Activated naive CD8-positive, alpha-beta T cell treated with anti-CD3 and anti-CD28 coated beads, Interleukin-2, amount 50 U/mL, for 16 hours (primary cell): ENCODE data around the gene DNPH1.

Source experiments
- DNase-seq: peaks from one replicate; pipeline ENCODE4 v3.0.0-alpha.2; 2020; ENCODE audit warnings: low read depth, low spot score

The DNPH1 gene, protein sequence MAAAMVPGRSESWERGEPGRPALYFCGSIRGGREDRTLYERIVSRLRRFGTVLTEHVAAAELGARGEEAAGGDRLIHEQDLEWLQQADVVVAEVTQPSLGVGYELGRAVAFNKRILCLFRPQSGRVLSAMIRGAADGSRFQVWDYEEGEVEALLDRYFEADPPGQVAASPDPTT

DNA sequence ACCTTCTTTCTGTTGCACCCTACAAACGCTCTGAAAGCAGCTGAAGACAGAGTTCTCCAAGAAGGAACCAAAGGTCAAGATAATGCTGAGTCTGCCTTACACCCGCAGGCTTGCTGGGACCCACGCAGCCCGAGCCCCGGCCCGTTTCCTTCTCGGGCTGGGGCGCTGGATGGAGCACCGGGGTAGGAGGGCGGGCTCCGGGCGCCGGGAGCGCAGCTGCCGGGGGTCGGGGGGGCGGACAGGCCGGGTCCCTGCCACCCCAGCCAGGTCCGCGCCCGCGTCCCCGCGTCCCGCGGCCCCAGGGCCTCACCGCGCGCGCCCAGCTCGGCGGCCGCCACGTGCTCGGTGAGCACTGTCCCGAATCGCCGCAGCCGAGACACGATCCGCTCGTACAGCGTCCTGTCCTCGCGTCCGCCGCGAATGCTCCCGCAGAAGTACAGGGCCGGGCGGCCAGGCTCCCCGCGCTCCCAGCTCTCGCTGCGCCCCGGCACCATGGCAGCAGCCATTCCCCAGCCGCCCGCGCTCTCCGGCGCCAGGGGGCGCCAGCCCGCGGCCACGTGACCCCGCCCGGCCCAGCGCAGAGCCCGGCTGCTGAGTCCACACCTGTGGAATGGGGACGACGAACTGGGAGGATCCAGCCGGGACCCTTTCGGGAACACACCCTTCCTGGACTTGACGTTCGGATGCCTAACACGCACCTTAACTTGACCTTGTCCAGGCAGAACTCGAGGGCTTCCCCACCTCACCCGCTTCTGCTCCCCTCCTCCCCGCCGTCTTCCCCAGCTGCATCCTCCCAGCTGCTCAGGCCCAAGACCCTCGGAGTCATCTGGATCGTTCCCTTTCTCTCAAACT lies at the start of gene DNPH1:
Gene DNPH1 (minus strand): TSS at position 531 of the 852 bp plus-strand sequence. CDS start 25 bp downstream, at position 506.
- peak; percentile 51 for DNase-seq

DNA sequence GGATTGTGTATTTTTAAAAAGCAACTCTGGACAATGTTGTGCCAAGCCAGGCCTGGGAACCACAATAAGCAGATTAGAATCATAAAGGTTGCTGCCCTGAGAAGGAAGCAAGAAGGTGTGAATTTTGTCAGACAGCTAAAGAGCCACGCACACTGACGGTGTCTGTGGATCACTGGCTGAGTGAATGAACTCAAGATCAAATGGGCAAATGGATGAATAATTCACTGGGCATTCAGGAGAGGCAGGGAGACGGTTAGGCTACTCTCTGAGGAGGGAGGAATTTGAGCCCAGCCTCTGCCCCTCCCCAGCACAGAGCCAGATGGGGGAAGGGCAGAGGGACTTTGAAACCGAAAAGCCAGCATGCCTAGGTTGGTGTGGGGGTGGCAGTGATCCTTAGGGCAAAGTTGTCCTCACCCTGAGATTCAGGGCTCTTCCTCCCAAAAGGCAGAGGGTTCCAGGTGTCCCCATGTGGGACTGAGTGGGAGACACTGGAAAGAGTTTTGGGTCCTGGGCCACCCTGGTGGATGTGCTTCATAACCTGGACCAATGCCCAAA lies 49.3 kb upstream of the DNPH1 start:
- no peak for DNase-seq

DNA sequence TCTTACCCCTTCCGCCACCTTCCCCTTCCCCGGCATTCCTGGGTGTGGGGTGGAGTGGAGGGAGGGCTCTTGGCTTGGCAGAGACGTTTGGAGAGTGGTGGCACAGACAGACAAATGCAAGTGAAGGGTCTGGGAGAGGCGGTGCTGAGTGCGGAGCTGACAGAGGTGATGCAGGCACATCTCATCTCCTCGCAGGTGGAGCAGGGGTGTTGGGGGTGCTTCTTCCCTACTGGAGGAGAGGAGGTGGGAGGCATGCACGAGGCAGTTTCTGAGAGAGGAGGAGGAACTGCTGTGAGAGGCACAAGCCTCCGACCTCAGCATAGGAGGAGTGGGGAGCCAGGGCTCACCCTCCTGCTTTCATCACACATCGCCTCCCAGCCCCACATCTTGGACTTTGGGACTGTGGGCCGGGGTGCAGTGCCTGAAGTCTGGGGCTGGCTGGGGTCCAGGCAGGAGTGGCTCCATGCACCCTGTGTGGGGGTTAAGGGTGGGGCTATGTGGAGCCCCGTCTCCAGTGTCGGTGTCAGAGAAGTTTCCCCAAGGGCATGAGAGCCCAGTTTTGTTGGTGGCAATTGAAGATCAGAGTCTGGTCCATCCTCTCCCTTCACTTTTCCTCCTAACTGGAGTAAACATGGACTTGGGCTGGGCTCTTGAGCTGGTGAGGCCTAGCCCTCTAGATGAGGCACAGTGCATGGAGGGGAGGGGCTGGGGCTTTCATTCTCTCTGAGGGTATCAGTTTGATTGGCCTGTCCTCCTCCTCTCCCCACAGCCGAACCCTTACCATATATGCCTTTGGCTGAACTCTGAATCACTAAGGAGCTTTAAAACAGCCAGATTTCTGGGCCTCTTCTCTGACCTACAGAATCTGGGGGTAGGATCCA lies 48.6 kb upstream of the DNPH1 start:
- DNase-seq: no peak

DNA sequence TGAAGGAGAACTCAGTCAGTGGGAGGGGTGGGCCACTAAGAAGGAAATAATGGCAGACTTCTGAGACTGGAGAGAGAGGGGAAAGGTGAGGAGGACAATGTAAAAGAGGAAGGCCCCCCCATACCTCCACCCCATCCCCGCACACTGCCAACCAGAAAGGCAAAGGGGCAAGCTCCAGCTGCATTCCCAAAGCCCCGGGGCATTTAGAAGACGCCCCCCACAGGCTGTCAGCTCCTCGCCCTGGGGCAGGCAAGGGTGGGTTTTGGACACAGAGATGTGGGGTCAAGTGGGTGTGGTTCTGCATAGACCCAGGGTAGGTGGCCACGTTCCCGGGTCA lies 48.0 kb upstream of the DNPH1 start:
- no peak for DNase-seq

DNA sequence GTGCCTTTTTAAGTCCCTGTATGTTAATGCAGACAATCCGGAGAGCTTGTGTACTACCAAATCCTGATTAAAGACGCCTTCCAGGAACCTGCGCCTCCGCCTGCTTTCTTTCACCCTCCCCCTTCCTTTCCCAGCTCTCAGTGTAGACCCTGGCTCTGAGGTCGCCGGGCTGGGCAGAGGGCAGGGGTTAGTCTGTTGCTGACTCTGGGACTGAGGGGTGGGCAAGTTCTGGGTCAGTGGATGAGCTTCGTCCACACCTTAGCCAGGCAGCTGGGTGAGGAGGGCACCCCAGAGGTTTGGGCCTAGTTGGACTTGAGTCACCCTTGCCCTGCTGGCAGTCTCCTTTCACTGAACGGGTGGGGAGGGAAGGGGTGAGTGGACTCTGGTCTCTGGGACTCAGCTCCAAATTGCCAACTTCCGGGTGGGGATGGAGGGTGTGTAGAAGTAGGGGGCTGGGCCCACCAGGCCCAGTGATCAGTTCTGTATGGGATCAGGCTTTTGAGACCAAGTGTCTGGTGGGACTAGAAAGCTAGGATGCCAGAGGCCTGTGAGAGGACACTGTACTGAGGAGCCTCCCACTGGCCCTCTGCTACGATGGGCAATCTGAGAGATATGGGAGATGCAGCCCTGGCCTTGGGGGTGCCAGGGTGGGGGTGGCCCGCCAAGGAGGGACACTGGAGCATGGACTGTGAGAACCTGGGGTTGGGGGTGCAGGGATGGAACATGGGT lies 47.5 kb upstream of the DNPH1 start:
- DNase-seq: no peak

DNA sequence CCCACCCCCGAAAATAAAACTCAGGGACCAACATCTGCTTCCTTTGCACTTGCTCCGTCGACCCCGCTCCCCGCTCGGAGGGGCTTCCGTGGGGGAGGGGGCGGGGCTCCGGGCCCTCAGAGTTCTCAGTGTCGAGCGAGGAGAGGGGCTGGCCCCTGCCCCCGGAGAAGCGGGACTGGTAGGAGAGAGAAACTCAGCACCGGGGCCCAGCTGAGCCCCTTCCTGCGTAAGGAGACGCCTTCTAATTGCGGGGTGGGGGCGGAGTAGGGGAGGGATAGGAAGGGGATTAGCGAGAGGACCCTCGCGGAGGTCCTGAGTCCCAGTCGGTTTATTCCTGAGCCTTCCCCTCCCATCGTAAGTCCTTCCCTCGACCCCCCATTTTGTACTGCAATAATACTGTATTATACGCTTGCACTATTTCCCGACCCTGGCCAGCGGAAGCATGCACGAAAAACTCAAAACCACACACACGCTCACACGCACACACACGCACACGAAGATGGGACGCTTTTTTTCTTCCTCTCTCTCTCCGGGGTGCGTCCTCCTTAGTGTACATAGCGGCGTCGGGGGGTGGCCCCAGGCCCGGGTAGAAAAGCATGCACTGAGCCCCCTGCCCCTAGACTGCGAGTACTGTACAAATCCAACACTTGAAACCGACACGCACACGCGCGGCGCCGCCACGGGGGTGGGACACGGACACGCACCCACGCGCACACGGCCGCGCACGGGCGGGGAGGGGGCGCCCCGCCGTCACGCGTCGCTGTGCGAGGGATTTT lies 46.7 kb upstream of the DNPH1 start:
- no peak for DNase-seq

DNA sequence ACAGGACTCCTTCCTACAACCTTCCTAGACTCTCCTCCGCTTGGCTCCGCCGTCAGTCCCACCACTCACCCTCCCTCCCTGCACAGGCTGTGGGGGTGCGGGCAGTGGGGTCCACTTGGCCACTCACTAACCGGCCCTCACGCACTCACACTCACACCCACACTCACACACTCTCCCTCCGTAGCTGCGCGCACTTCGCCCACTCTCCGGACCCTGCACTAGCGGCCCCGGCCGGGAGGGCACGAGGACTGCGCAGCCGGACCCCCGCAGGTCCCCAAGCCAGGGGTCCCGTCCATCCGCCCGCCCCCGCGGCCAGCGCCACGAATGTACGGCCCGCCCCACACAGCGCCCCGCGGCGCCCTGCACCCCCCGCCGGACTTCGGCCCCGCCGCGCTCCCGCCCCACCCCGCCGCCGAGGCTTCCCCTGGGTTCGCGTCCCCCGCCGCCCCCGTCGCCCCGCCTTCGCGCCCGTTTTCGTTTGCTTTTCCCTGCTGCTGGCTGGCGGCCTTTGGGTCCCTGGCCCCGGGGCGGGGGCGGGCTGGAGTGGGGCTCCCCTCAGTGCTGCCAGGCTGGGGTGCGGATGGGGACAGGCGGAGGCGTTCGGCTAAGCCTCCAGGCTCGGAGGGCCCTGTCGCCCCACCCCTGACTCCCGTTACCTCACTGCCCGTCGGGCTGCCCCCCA lies 45.8 kb upstream of the DNPH1 start:
- no peak for DNase-seq

DNA sequence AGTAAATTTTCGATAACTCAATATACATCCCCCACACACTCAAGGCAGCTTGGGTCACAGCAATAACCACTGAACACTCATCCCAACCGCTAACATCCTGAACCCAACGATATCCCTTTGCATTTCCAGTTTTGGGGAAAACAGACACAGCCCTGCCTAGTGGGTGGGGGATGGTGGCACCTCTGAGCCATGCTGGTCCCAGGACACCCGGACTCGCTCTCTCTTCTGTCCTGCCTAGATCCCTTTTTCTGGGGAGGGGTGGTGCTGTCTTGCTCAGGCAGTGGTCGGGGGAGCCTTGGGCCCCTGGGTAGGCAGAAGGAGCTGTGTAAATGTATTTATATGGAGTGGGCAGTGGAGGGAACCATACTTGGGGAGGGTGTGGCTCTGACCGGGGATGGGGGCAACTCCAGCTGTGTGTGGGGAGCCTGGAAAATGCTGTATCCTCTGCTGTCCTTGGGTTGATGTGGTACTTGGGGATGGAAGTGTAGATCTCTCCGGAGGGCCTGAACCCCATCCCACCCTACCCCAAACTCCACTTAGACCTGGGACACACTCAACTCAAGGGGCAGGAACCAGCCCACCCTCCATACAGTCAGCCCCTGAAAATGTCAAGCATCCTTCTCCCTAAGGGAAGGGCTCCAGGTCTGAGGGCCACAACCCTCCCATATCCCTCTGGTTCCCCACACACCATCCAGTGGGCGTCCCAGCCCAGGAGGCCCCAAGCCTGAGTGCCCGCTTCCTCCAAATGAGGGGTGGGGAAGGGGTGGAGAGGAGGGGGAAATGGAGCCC lies 45.0 kb upstream of the DNPH1 start:
- DNase-seq: no peak

DNA sequence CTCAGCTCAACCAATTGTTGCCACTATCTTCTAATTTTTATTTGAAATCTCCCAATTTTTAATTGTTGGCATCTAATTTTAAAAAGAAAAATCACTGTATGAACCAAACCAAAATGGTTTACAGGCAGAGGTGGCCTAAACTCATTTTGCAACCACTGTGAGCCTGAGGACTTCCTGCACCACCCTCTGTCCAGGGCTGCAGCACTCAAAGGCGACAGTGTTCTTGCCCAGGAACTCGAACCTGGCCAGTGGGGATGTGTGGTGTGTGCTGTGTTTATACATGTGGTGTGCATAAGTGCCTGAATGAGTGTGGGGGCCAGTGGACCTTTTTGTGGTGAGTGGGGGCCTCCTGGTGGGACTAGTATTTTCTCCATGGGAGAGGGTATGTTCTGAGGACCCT lies 44.4 kb upstream of the DNPH1 start:
- no peak for DNase-seq

DNA sequence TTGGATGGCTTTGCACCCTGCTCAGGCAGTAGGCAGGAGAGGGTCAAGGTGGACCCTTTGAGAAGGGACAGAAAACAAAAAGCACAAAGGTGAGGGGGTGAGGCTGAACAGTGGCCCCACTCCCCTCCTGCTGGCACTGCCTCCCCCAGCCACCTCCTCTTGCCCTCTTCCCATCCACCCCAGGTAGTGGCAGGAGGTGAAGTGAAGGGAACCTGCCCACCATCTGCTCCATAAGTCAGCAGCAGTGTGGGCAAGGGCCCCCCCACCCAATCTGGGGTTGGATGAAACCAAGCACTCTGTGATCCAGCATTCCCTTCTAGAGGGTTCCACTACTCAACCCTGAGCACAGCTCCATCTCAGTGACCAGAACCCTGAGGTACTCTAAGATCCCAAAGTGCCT lies 42.7 kb upstream of the DNPH1 start:
- DNase-seq: no peak

DNA sequence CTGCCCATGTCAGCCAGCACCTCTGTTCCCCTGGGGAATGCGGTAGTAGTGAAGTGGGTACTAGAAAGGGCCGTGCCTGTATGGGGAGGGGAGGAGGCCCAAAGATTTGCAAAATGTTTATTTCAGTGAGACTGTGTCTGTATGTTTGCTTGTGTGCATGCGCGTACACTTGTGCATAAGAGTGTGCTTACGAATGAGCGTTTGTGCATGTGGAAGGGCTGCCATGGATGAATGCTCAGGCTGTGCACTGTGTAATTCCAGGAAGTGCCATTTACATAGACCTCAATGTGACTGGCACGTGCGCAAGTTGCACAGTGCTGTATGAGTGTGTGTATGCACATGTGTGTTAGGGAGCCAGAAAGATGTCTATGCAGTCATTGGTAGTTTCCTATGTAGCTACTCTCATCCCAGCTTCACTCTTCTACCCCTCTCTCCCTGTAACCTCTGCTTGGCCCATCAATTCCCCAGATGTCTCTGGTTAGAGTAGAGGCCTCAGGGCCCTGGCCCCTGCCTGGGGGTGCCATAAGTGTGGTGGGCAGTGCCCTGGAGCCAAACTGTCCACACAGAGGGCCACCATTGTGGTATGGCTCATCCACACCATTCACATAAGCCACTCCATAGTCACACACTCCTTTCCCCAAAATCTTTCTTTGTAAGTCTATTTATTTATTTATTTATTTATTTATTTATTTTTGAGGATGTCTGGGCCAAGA lies 42.0 kb upstream of the DNPH1 start:
- DNase-seq: no peak

DNA sequence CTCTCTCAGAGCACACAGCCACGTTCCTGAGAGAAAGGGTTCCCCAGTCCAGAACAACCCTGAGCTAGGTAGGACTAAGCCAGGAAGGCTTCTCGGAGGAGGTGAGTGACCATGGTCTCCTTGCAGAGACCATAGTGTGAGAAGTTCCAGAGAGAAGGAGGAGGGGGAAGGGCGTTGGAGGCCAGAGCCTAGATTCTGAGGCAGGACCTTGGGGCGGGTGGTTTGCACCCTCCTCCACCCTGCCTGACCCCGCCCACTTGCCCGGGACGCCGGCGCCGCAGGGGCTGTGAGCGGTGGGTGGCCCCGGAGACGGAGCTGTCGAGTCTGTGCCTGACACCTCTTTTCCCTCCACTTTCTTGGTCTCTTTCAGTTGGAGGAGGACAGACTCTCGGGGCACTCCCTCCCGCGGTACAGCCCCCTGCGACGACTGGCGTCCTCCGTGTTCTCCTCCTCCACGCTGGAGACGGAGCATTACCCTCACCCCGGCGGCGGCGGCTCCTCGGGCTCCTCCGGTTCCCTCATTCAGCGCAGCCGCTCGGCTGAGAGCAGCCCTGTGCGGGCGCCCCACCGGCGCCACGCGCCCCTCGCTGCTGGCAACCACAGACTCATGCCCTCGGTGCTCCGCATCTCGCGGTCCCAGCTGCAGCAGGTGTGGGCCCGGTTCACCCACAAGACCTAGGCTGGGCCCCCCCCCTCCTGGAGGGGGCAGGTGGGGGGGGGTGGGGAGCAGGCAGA lies 40.2 kb upstream of the DNPH1 start:
- no peak for DNase-seq

DNA sequence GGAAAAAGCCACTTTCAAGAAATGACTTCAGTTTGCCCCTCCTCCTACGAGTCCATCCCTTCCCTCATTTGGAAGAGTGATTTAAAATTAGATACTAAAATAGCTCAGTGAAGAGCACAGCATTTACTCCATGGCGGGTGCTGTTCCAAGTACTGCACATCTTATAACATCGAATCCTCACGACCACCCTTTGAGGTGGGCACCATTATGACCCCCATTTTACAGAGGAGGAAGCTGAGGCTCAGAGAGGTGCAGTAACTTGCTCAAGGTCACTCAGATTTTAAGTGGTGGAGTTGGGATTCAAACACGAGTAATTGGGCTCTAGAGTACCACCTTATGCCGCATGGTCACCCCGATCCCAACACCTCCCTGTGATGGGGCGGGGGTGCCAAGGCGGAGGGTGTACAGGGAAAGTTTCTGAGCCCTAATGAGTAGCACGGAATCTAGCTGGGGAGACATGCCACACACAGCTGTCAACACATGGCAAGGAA lies 39.5 kb upstream of the DNPH1 start:
- DNase-seq: no peak

DNA sequence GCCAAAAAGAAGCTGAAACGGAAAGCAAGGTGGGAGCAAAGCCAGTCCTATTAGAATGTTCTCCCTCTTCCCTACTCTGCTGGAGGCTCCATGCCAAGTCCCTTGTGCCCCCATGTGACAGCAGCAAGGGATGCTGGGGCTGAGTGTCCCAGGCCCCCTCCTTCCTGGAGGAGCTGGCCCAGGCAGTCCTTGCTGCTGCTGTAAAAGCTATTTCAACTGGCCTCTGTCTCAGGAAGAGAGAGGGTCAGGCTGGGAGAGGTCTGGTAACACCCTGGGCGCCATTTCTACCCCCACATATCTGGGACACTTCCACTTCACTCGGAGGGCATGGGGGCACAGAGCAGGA lies 39.0 kb upstream of the DNPH1 start:
- DNase-seq: no peak

DNA sequence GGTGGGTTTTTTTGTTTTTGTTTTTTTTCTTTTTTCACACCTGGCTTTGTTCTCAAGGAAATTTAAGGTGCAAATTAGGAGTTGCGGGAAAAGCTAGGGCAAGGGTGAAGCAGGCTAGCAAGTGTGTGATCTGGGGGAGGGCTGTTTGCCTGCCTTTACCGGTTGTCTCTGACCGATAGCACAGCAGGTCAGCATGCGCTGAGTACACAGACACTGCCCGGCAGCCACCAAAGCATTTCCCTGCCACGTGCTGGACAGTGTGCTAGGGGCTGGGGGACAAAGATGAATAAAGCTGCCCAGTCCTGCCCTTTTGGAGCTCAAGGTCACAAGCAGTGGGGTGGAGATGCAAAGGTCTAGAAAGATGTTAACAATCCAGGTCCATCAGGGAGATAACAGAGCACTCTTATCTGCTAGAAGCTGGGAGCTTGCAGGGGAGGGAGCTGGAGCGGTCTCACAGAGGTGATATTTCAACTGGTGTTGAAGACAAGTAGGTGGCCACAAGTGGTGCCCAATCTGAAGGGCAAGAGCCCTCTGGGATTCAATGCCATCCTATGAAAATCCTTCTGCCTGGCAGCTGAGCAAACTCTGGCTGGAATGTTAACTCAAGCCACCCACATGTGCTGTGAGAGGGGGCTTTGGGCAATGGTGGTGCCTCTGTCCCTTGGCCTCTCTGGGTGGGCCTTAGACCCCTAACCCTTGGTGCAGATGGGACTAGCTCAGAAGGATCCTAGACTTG lies 38.5 kb upstream of the DNPH1 start:
- no peak for DNase-seq

DNA sequence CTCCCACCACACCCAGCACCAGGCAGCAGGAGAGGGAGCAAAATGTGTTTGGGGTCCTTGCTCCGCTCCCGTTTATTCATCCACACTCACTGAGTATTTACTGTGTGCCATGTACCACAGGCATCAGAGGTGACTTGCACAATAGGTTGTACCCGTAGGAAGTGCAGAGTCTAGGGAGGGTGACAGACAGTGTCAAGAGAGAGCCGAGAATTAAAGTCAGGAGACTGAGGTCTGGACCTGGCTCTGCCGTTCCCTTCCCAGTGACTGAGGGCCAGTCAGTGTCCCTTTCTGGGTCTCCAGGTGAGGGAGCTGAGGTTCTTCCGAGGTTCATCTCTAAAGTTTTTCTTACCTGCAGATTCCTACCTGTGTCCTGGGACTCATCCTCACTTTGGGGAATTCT lies 36.3 kb upstream of the DNPH1 start:
- no peak for DNase-seq

DNA sequence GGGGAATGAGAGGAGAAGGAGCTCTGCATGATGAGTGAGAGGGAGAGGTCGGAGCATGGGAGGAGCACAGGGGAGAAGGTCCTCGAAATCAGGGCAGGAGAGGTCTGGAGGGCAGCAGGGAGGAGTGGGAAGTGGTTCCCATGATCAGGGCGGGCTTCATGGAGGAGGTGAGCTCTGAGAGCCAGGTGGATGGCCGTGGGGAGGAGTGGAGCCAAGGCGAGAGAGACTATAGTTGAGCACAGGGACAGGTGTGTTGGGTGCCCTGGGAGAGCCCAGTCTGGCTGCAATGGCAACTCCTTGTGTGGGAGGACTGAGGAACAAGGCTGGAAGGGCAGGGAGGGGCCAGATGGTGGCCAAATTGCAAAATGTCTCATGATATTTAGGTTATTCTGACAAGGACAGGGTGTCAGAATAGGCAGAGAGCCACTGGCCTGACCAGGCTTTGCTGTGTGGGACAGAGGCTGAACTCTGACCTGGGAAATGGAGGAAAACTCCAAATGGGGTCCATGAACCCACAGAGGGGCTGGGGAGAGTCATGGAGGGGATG lies 35.4 kb upstream of the DNPH1 start:
- no peak for DNase-seq
